ENCODE measurements around the gene SIRT5.

GRCh38 chr6:13528777-13529343 lies 45.5 kb upstream of the SIRT5 start:
- TF ChIP-seq EP300 (IDR thresholded peaks at IDR 0.05) (no peak), CTCF (IDR thresholded peaks at IDR 0.05) (no peak), POLR2A (IDR thresholded peaks at IDR 0.05) (no peak)

Data from tibial nerve (tissue), 4 donors.